Caco-2 (cell line): ENCODE results near the gene SASH3. TPM values are rescaled to one million over a fixed set of nuclear protein-coding genes. Genes with fewer than 3 reads are reported as not detected.
"Not testable (repeated sequence)": the region's sequence is repeated elsewhere in the genome, so short reads cannot be mapped to it uniquely, and the experiment has no call there.

ENCODE experiments used
- BruUV-seq: library from RNA; stranded (reverse); fragments of 400-500 nt; replicated peaks from 2 replicates; lab custom pipeline; 2021; lab: Mats Ljungman, UMichigan
- CTCF ChIA-PET: fragments of 300-600 bp; sonication (Branson Sonifier 250); formaldehyde crosslinking; loops from one replicate; lab custom pipeline; 2022; ENCODE audit warnings: antibody characterized with exemption; lab: Charles Lee
- POLR2A ChIA-PET: fragments of 300-600 bp; sonication (Branson Sonifier 250); formaldehyde crosslinking; loops from one replicate; lab custom pipeline; 2022; ENCODE audit warnings: antibody characterized with exemption; lab: Charles Lee
- DNase-seq, 2 experiments: peaks; one replicate each; pipeline versions ENCODE4 v3.0.0 to v3.0.0-alpha.2; 2020 to 2022
- H3K27me3 ChIP-seq: replicated peaks from 2 replicates; pipeline ENCODE4 v1.6.0; 2011; ENCODE audit warnings: low read length; ENCODE audit not compliant: control insufficient read depth, insufficient read depth
- H3K36me3 ChIP-seq: 2 replicates; pipeline ENCODE4 v1.5.1; 2011; ENCODE audit warnings: low read length; ENCODE audit not compliant: control insufficient read depth, insufficient read depth
- H3K4me1 ChIP-seq: fragments of 250-450 bp; sonication (Bioruptor Pico); 2 replicates; pipeline ENCODE4 v1.5.1; 2020; ENCODE audit warnings: mild to moderate bottlenecking
- H3K4me3 ChIP-seq: 2 replicates; pipeline ENCODE4 v1.5.1; 2011; ENCODE audit warnings: low read depth, mild to moderate bottlenecking, control low read depth, low read length
- H3K9me3 ChIP-seq: fragments of 250-450 bp; sonication (Bioruptor Pico); 2 replicates; pipeline ENCODE4 v1.5.1; 2020; ENCODE audit warnings: mild to moderate bottlenecking, moderate library complexity
- H3K27ac Mint-ChIP-seq: one replicate; pipeline ENCODE4 v1.8.0; 2022; ENCODE audit warnings: mixed read lengths; ENCODE audit not compliant: unreplicated experiment
- H3K27me3 Mint-ChIP-seq: one replicate; pipeline ENCODE4 v1.8.0; 2022; ENCODE audit warnings: mixed read lengths; ENCODE audit not compliant: insufficient read depth, unreplicated experiment
- H3K36me3 Mint-ChIP-seq: one replicate; pipeline ENCODE4 v1.8.0; 2022; ENCODE audit warnings: mild to moderate bottlenecking, mixed read lengths; ENCODE audit not compliant: insufficient read depth, unreplicated experiment
- H3K4me1 Mint-ChIP-seq: one replicate; pipeline ENCODE4 v1.8.0; 2022; ENCODE audit warnings: low read depth, mixed read lengths; ENCODE audit not compliant: unreplicated experiment
- H3K4me3 Mint-ChIP-seq: one replicate; pipeline ENCODE4 v1.8.0; 2022; ENCODE audit warnings: mild to moderate bottlenecking, moderate library complexity, mixed read lengths; ENCODE audit not compliant: unreplicated experiment
- H3K9me3 Mint-ChIP-seq: one replicate; pipeline ENCODE4 v1.8.0; 2022; ENCODE audit warnings: mixed read lengths; ENCODE audit not compliant: unreplicated experiment
- intact Hi-C: fragments of 100-400 bp; cut with micrococcal nuclease; formaldehyde crosslinking; loops from one replicate; pipeline ENCODE4 v1.10.0; 2022; ENCODE audit not compliant: unreplicated experiment
- total RNA-seq: library from RNA; stranded (reverse); gene quantifications from 2 replicates; pipeline ENCODE4 v1.2.3, GENCODE V29; 2022
- TF ChIP-seq, protein P1 (sequence below), 2 experiments: fragments of 200-600 bp in 1 of 2; IDR thresholded peaks; 1 replicate in 1 of 2; 2 replicates in 1 of 2; pipeline versions ENCODE4 v1.5.1 to v1.8.0; 2011 to 2022; ENCODE audit warnings: antibody characterized with exemption in 1 of 2, control low read depth in 1 of 2, inconsistent platforms in 1 of 2, low read depth in 1 of 2, low read length in 1 of 2, mild to moderate bottlenecking in 1 of 2, moderate library complexity in 1 of 2; ENCODE audit not compliant: insufficient read depth in 1 of 2, severe bottlenecking in 1 of 2, unreplicated experiment in 1 of 2

Gene SASH3
- total RNA-seq, 1 experiment from 2014 or later, result not detected

DNA sequence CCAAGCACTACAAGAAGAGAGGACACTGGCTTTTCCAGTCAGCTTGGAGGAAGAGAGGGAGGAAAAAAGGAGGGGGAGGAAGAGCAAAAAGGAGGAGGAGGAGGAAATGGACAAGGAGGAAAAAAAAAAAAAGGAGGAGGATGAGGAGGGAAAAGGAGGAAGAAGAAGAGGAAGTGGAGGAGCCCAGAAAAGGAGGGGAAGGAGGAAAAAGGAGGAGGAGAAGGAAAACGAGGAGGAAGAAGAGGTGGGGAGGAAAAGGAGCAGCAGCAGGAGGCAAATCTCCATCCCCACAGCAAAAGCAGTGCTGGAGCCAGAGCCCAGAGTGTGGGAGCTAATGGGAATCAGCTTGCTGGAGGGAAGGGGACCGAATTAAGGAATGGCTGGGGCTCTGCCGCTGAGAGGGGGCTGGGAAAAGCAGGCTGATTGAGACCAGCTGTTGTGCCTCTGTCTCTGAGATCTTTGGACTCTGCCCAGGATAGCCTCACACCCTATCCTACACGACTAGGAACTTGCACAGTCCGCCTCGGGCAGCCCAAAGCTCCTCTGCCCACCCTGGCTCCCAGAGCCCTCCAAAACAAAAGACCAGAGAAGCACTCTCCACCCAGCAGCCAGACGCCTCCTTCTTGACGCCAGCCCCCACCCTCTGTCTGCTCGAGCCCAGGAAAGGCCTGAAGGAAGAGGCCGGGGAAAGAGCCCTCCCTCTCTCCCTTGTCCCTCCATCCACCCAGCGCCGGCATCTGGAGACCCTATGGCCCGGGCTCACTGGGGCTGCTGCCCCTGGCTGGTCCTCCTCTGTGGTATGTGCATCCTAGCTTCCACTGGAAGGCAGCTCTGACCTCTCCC, 41.1 kb upstream of the SASH3 start, which contains the start of gene XPNPEP2:
TSS of gene XPNPEP2 (plus strand) at position 514 of the 843 bp plus-strand sequence. CDS start at position 749, 235 bp downstream.
- H3K4me1 ChIP-seq, result peaks cover 17% of the 10 kb centered on the region
- BruUV-seq, result no TSS peak
- intact Hi-C loops, result no loop called here
- no peak within 1 kb of the TSS for H3K4me3 ChIP-seq
- H3K36me3 ChIP-seq, result no peaks in the 10 kb centered on the region
- DNase-seq, result no peak
- CTCF ChIA-PET, result no interaction called here
- no peaks in the 10 kb centered on the region for H3K9me3 Mint-ChIP-seq
- H3K27me3 Mint-ChIP-seq, result no peaks in the 10 kb centered on the region
- TF ChIP-seq, protein P1, sequence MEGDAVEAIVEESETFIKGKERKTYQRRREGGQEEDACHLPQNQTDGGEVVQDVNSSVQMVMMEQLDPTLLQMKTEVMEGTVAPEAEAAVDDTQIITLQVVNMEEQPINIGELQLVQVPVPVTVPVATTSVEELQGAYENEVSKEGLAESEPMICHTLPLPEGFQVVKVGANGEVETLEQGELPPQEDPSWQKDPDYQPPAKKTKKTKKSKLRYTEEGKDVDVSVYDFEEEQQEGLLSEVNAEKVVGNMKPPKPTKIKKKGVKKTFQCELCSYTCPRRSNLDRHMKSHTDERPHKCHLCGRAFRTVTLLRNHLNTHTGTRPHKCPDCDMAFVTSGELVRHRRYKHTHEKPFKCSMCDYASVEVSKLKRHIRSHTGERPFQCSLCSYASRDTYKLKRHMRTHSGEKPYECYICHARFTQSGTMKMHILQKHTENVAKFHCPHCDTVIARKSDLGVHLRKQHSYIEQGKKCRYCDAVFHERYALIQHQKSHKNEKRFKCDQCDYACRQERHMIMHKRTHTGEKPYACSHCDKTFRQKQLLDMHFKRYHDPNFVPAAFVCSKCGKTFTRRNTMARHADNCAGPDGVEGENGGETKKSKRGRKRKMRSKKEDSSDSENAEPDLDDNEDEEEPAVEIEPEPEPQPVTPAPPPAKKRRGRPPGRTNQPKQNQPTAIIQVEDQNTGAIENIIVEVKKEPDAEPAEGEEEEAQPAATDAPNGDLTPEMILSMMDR (IDR thresholded peaks at IDR 0.05; ENCODE audit: insufficient read depth in 1 of 2, low read depth in 1 of 2, low read length in 1 of 2, severe bottlenecking in 1 of 2, unreplicated experiment in 1 of 2), result no peak
- H3K9me3 ChIP-seq, result no peaks in the 10 kb centered on the region
- no peaks in the 10 kb centered on the region for H3K36me3 Mint-ChIP-seq
- POLR2A ChIA-PET, result no interaction called here
- H3K27me3 ChIP-seq, result no peaks in the 10 kb centered on the region
- peak within 1 kb of the TSS; percentile 34 for H3K27ac Mint-ChIP-seq
- H3K4me3 Mint-ChIP-seq, result no peak within 1 kb of the TSS
- peaks cover 20% of the 10 kb centered on the region for H3K4me1 Mint-ChIP-seq

DNA sequence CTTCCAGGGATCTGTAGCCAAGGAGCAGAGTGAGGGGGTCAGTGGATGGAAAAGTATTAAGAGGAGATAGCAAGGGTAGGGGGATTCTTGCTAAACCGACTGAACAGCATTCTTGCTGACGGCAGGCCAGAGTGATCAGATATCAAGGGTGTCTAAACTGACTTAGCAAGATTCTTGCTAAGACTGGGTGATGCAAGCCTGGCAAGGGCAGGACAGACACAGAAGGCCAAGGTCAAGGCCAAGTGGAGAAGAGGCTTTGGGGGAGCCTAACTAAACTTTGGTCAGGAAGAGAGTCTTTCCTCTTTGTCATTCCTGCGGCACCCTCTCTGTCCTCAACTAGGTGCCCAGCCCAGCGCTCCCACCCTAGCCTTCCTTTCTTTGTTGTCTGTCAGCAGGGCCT, 40.2 kb upstream of the SASH3 start:
- BruUV-seq, result no TSS peak
- POLR2A ChIA-PET, result no interaction called here
- Mint-ChIP-seq H3K27ac (no peak overlapping the region), H3K4me1 (peaks cover 20% of the 10 kb centered on the region), H3K4me3 (no peak overlapping the region), H3K36me3 (no peaks in the 10 kb centered on the region), H3K27me3 (no peaks in the 10 kb centered on the region), H3K9me3 (no peaks in the 10 kb centered on the region)
- intact Hi-C loops, result no loop called here
- TF ChIP-seq, protein P1 (IDR thresholded peaks at IDR 0.05; ENCODE audit: insufficient read depth in 1 of 2, low read depth in 1 of 2, low read length in 1 of 2, severe bottlenecking in 1 of 2, unreplicated experiment in 1 of 2), result no peak
- Histone ChIP-seq H3K36me3 (no peaks in the 10 kb centered on the region), H3K27me3 (no peaks in the 10 kb centered on the region), H3K4me3 (no peak overlapping the region), H3K9me3 (no peaks in the 10 kb centered on the region), H3K4me1 (peaks cover 17% of the 10 kb centered on the region)
- DNase-seq, result peak in 1 of 2 experiments; percentile 17
- CTCF ChIA-PET, result no interaction called here

DNA sequence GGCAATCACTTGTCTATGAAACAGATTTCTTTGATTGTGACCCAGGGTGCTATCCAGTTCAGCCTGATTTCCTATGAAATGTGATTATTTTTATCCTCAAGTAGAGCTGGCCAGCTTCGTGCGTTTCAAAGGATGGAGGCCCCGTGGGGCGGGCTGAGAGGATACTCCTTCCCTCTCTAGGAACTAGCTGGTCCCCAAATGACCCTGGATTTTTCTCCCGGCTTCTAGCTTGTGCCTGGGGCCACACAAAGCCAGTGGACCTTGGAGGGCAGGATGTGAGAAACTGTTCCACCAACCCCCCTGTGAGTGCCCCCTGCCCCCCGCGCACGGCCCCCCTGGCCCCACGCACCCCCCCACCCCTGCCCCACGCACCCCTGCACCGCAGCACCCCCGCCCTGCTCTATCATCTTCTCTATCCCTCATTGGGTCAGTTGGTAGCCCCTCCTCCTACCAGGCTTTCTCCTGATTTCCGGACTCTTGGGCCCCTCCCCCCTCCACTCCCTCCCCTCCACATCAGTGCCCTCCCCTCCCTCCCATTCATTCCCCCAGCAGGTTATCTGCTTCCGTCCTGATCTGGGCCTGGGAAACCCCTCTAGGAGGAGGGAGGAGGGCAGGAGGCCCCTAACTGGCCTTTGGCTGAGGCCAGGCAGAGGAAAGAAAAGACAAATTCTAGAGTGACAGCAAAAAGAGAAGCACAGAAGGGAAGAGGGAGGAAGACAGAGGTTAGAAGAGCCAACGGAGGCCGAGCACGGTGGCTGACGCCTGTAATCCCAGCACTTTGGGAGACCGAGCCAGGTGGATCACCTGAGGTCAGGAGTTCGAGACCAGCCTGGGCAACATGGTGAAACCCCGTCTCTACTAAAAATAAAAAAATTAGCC, 37.6 kb upstream of the SASH3 start:
- peaks cover 12% of the 10 kb centered on the region for H3K4me1 Mint-ChIP-seq
- H3K27me3 Mint-ChIP-seq, result no peaks in the 10 kb centered on the region
- Histone ChIP-seq H3K4me3 (no peak overlapping the region), H3K9me3 (no peaks in the 10 kb centered on the region), H3K36me3 (no peaks in the 10 kb centered on the region), H3K27me3 (no peaks in the 10 kb centered on the region), H3K4me1 (peaks cover 9% of the 10 kb centered on the region)
- H3K27ac Mint-ChIP-seq, result no peak overlapping the region
- no peak for DNase-seq
- TF ChIP-seq, protein P1 (IDR thresholded peaks at IDR 0.05; ENCODE audit: insufficient read depth in 1 of 2, low read depth in 1 of 2, low read length in 1 of 2, severe bottlenecking in 1 of 2, unreplicated experiment in 1 of 2), result no peak
- POLR2A ChIA-PET, result no interaction called here
- no TSS peak for BruUV-seq
- CTCF ChIA-PET, result no interaction called here
- no peak overlapping the region for H3K4me3 Mint-ChIP-seq
- intact Hi-C loops, result no loop called here
- H3K9me3 Mint-ChIP-seq, result no peaks in the 10 kb centered on the region
- H3K36me3 Mint-ChIP-seq, result no peaks in the 10 kb centered on the region

DNA sequence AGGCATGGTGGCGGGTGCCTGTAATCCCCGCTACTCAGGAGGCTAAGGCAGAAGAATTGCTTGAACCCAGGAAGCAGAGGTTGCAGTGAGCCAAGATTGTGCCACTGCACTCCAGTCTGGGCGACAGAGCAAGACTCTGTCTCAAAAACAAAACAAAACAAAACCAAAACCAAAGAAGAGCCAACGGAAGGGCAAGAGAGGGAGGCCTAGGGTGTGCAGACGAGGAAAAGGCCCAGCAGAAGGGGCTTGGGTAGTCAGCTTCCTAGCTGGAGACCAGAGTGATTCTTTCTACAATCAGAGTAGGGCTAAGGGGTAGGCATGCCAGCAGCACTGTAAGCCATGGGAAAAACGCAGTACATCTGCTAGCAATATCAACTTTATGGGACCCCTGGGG, 37.0 kb upstream of the SASH3 start:
- H3K36me3 Mint-ChIP-seq, H3K27ac Mint-ChIP-seq, H3K36me3 ChIP-seq, POLR2A ChIA-PET, DNase-seq, BruUV-seq, H3K27me3 ChIP-seq, H3K4me3 Mint-ChIP-seq, CTCF ChIA-PET, H3K9me3 ChIP-seq, H3K9me3 Mint-ChIP-seq, intact Hi-C loops, H3K4me1 ChIP-seq, H3K27me3 Mint-ChIP-seq, H3K4me3 ChIP-seq: not testable (repeated sequence)
- H3K4me1 Mint-ChIP-seq, result peaks cover 12% of the 10 kb centered on the region
